Central memory CD4-positive, alpha-beta T cell (primary cell): ENCODE data around the gene ZFP37.
A peak's percentile ranks its signal among the peaks of the same experiment; 100 is the strongest.
"Not testable (repeated sequence)": the region's sequence is repeated elsewhere in the genome, so short reads cannot be mapped to it uniquely, and the experiment has no call there.

Experiments used
- DNase-seq: peaks from one replicate; pipeline ENCODE4 v3.0.0; 2022
- total RNA-seq, 3 experiments: gene quantifications; one replicate each; lab custom pipeline; 2026; lab: John Stamatoyannopoulos, UW

ZFP37 gene
- total RNA-seq = 2.5 to 9.1 (median 3.5) reads per million in 3 experiments

DNA sequence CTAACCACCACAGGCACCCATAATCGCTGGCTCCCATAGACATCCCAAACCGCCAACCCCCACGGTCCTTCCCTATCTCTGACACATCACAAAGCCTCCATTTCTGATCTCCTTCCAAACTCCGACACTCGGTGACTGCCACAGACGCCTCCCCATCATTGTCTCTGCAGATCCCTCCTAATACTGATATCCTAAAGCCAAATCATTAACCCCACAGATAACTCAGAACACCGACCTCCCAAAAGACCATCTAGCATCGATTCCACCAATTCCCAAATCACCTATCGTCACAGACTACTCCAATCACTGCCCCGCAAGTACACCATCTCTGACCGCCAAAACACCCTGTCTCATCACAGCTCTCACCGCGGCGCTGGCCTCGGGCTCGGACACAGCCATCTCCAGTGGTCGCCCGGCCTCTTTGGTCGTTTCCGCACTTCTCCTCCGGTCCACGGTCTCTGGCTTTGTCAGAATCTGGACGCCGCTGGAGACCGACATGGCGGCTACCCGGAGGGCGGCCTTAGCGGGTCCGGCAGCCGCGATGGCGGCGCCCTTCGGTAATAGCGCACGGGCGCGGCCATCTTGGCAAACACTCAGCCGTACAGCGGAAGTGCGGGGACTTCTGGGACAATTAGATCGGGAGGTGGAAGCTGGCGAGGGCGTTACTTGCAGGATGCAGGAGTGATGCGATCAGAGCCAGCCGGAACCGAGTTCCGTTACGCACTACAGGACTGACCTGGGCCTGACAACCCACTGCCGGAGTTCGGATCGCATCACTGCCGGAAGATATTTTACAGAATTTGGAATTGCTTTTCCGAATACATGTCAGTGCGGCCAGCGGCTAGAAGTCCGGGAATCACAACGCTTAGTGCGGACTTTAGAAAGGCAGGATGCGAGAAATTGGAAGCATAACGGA is at the start of gene ZFP37:
TSS of gene ZFP37 (minus strand) at position 534 of the 916 bp plus-strand sequence. CDS start at position 498, 36 bp downstream.
- DNase-seq = peak; percentile 67

- not testable (repeated sequence) for DNase-seq
Measured at GRCh38 chr9:113105345-113105744, 48.8 kb upstream of the ZFP37 start.

DNA sequence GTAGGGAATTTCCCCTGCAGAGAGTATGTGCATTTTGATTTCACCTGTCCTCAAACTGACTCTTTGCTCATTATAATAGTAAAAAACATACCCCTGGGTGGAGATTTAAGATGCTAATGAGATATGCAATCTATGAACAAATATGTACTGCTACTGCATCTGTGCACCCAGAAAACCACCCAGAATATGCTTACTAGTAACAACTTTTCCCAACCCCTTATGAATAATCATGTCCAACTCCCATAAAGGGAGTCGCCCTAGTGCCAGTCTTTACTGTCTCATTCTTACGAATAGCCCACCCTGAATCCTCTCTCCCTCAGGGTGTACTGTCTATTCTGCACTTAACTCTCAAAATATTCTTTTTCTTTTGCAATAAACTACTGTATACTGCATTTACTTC is 39.0 kb upstream of the ZFP37 start:
- no peak for DNase-seq

DNA sequence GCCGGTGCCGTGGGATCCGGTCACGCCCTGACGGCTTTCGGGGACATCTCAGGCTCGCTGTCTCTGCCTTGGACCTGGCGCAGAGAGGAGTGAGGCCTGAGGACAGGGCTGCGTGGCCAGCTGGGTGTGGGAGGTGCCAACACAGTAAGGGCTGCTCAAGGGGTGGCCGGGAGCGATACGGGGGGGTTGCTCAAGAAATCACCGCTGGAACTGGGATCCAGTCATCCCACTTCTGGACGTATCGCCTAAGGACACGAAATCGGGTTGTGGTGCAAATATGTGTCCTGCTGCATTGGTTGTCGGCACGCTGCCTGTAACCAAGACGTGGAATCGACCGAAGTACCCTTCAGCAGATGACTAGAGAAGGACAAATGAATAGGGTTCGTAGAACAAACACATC is 33.4 kb upstream of the ZFP37 start:
- DNase-seq = not testable (repeated sequence)

- DNase-seq = not testable (repeated sequence)
Measured at GRCh38 chr9:113089143-113089505, 32.6 kb upstream of the ZFP37 start.

DNA sequence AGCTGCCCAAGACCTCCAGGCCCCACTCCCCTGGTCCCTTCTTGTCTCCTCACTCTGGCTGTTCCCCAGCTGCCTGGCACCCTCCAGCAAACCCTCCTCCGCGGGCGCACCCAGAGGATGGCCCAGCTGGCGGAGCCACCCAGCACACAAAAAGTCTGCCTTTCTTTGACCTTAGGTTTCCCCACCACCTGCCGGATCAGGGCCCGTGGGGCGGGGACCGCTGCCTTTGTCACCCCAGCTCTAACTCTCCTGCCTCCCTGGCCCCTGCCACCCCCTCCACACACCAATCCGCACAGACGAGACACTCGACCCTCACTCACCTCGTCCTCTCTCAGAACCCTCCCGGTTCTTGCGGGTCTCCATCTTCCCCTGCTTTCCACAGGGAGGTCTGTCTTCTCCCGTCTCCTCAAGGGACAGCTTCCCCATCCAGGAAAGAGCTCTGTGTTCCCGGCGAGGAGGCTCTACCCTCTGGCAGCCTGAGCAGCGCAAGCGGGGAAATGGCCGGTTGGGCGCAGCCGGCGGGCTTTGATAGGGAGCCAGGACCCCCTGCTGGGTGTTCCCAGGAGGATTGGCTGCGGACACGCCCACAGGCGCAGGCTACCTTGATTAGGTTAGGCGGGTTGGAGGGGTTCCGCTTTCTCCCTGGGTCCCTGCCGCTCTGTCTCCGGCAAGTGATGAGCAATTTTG is 32.1 kb upstream of the ZFP37 start:
- not testable (repeated sequence) for DNase-seq

GRCh38 chr9:113062932-113063310 is 6.4 kb upstream of the ZFP37 start:
- DNase-seq = not testable (repeated sequence)

GRCh38 chr9:113062256-113062931 is 5.9 kb upstream of the ZFP37 start:
- not testable (repeated sequence) for DNase-seq

GRCh38 chr9:113061072-113061850 is 4.7 kb upstream of the ZFP37 start:
- DNase-seq = not testable (repeated sequence)

DNA sequence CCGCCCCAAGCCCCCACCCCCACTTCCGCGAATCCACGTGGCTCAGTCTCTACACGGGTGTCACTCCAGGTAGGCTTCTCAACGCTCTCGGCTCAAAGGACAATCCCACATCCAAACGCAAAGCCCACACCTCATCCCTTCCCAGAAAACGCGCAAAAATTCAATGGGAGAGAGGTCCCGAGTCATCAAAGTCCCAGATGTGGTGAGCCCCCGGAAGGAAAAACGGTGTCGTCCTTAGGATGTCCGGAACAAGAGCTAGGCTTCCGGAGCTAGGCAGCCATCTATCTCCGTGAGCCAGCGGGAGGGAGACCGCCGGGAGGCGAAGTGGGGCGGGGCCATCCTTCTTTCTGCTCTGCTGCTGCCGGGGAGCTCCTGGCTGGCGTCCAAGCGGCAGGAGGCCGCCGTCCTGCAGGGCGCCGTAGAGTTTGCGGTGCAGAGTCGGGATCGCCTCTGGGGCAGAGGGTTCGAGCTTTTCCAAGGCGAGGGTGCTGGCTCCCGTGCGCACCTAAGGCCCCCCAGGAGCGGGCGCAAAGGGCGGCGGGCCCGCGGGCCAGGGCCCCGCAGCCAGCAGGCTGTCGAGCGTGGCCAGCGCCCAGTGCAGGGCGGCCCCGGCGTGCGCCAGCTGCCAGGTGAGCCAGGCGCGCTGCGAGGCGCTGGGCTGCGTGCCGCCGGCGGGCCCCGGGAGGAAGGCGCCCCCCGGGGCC is 3.2 kb upstream of the ZFP37 start:
- DNase-seq = not testable (repeated sequence)

DNA sequence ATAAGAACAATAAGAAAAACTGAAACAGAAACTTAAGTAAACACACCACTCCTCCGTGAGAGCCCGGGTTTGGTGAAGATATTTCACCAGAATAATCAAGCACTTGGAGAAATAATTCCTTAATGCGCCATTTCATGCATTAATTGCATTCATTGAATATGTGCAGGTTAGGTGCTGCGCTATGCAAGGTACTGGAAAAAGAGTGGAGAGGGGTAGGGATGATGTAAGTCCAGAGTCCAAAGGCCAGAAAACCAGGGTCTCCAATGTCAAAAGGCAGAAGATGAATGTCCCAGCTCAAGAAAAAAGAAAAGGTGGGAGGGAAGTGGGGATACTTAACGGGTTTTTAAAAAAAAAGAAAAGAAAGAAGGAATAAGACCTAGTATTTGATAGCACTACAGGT is 669 bp upstream of the ZFP37 start:
- DNase-seq = no peak

DNA sequence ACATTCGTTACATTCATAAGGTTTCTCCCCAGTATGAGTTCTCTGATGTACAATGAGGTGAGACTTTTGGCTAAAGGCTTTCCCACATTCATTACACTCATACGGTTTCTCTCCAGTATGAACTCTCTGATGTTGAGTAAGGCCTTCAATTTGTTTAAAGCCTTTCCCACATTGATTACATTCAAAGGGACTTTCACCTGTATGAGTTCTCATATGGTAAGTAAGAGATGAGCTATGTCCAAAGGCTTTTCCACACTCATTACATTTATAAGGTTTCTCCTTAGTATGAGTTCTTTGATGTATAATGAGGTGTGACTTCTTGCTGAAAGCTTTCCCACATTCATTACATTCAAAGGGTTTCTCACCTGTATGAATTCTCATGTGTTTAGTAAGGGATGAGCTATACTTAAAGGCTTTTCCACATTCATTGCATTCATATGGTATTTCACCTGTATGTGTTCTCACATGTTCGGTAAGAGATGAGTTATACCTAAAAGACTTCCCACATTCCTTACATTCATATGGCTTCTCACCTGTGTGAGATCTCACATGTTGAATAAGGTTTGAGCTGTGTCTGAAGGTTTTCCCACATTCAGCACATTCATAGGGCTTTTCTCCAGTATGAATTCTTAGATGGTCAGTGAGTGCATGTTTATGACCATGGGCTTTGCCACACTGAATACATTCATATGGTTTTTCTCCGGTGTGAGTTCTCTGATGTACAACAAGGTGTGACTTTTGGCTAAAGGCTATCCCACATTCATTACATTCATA is 13.5 kb downstream of the ZFP37 start:
- no peak for DNase-seq

DNA sequence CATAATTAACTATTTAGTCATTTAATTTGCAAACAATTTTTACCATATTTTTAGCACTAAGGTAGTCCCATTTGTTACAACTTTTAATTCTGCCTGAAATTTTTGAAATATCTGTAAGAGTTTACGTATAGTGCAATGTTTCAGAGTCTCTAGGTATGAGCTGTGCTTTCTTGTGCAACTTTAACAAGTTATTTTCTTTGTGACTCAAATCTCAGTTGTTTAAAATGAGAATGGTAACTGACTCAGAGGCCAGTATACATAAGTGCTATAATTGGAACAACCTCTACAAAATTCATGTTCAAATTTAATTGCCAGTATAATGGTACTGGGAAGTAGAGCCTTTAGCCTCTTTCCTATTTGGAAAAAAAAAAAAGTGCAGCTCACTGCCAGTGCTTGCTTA is 30.3 kb downstream of the ZFP37 start:
- DNase-seq = no peak

DNA sequence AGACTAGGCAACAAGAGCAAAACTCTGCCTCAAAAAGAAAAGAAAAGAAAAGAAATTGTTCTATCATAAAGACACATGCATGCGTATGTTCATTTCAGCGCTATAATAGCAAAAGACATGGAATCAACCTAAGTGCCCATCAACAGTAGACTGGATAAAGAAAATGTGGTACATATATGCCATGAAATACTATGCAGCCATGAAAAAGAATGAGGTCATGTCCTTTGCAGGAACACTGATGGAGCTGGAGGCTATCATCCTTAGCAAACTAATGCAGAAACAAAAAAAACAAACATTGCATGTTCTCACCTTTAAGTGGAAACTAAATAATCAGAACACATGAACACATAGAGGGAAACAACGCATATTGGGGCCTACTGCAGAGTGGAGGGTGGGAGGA is 38.3 kb downstream of the ZFP37 start:
- no peak for DNase-seq

- DNase-seq = no peak
Measured at GRCh38 chr9:113012492-113012891, 44.0 kb downstream of the ZFP37 start.

- peak; percentile 30 for DNase-seq
Measured at GRCh38 chr9:113011911-113012381, 44.6 kb downstream of the ZFP37 start, which contains the start of gene ZNF883. Gene ZNF883, minus strand, starts transcription at chr9:113012192.

- no peak for DNase-seq
Measured at GRCh38 chr9:113005777-113006176, 50.7 kb downstream of the ZFP37 start.

DNA sequence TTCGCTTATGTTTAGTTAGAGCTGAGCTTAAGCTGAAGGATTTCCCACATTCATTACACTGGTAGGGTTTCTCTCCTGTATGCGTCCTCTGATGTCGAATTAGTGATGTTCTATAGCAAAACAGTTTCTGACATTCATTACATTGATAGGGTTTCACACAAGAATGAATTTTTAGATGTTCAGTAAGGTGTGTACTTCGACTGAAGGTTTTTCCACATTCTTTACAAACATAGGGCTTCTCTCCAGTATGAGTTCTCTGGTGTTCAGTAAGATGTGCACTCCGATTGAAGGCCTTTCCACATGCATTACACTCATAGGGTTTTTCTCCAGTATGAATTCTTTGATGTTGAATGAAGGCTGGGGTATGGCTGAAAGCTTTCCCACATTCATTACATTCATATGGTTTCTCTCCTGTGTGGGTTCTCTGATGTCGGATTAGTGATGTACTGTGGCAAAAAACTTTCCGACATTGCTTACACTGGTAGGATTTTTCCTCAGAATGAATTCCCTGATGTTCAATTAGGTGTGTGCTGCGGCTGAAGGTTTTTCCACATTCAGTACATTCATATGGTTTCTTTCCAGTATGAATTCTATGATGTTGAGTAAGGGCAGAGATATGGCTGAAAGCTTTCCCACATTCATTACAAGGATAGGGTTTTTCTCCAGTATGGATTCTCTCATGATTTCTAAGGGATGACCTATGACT is 59.1 kb downstream of the ZFP37 start:
- no peak for DNase-seq
